HG02938 (cell line): ENCODE measurements around the gene FNBP1.

ENCODE experiments used
- ATAC-seq: cut with Tn5 transposase; IDR thresholded peaks from one replicate; pipeline ENCODE4 v1.9.1; 2021; ENCODE audit warnings: mild to moderate bottlenecking, moderate library complexity; ENCODE audit not compliant: unreplicated experiment

The FNBP1 gene

DNA sequence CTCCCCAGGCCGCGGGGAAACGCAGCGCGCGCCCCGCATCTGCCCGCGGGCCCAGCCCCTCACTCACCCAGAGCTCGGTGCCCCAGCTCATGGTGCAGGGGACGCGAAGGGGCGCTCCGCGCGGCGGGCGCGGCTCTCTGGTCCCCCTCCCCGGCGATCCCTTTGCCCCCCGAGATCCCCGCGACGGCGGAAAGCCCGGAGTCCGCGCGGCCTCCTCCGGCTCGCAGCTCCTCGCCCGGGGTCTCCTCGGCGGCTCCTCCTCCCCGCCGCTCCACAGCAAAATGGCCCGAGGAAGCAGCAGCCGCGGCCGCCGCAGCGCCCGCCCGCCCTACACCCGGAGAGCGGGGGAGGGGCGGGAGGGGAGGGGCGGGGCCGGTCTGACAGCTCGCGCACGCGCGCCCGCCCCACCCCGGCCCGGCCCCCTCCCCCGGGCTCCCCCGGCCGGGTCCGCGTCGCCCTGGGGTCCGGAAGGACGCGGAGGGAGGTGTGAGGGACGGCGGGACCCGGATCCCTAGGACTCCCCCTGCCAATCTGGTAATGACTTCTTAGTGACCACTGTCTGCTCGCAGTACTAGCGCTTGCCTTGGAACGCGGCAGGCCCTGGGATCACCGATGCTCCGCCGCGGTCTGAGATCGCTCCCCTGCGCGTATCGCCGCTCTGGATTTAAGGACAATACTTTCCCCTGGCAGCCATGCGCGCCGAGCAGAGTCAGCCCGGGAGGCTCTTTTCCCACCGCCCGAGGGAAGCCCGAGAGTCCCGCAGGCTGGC is at the start of gene FNBP1:
Gene FNBP1, minus strand, starts transcription at position 305 of the 769 bp plus-strand sequence. Its CDS starts 214 bp downstream, at position 91.
- no peak for ATAC-seq

- no peak for ATAC-seq
These were observed 47.9 kb upstream of the FNBP1 start for GRCh38 chr9:130090915-130091314.

DNA sequence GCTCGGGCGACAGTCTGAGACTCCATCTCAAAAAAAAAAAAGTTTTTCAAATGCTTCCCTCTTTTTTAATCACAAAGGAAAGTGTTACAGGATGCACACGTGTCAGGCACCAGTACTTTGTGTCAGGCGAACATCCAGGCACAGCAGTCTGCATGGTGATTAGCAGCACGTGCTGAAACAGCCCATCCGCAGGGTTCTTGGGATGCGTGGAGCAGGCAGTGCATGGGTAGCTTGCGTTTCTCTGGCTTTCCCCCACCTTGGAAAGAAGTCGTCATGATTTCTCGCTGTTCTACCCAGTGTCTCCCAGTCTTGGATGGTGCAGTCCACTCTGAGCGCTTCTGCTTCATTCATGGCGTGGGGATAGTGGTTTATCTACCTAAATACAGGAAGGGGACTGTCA is 46.2 kb upstream of the FNBP1 start:
- ATAC-seq: no peak

DNA sequence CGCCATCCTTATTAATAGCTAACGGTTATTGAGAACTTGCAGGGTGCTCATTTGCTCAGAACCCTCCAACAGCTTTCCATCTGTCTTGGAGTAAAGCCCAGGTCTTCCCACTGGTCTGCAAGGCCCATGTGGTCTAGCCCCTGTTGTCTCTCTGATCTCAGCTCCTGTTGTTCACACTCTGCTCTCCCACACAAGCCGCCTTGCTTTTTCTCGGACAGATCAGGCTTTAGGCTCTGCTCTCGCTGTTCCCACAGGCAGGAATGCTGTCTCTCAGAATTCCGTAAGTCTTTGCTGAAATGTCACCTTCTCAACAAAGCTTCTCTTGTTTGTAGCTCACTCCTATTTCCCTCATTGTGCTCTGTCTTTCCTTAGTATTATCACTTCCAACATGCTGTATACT is 45.1 kb upstream of the FNBP1 start:
- ATAC-seq: no peak

- ATAC-seq: no peak
These were observed 41.3 kb upstream of the FNBP1 start for GRCh38 chr9:130084337-130084736.

GRCh38 chr9:130078547-130078946 is 35.6 kb upstream of the FNBP1 start:
- no peak for ATAC-seq

DNA sequence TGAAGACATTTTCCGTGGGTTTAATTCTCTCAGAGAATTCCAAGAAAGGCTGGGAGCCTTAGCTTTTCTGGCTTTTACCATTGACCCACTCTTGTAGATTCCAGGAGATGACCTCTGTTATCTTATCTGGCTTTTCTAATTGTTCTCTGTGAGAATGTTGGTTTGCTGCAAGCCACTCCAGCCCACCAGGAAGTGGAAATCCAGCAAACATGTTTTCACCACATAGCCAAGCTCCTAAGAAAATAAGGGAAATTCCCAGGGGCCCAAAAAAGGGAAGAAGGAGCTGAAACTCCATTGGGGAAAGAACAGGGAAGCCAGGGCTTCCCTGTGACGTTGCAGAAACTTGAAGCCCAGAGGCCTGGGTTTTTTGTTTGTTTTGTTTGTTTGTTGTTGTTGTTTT is 30.4 kb upstream of the FNBP1 start:
- no peak for ATAC-seq

DNA sequence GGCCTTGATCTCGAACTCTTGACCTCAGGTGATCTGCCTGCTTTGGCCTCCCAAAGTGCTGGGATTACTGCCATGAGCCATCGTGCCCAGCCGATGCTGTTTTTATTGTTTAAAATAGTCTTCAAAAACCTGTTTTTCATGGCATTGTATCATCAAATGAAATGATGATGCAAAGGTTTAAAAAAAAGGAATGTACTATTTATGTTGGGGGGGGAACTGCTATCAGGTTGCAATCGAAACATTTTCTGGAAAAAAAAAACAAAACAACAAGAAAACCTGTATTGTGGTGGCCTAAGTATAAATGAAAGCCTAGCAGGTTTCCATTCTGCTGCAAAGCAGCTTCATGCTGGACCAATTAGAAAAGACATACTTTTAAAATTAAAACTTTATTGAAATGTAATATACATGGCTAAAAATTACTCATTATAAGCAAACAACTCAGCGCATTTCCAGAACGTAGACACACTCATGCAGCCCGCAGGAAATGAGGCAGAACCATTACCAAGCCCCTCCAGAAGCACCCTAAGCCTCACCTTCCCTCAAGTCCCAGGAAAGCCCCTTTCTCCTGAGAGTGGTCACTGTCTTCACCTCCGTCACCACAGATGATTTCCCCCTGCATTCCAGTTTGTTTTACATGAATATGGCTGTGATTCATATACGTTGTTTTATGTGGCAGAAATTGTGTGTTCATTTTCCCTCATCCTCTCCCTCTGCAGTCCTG is 29.7 kb upstream of the FNBP1 start:
- ATAC-seq: no peak

DNA sequence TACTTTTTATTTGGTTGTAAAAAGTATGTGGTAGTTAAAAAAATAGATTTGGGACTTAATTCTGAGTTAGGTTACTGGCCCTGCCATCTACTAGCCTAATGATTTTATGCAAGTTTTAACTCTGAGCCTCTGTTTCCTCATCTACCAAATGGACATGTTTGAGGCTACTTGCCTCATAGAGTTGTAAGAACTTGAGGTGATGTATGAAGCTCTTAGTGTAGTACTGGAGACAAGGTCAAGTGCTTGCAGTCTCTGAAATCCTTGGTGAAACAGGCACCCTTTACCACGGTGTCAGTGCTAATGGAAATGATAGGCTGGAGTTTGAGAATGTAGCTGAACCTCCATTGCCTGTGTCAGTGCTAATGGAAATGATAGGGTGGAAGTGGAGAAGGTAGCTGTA is 26.1 kb upstream of the FNBP1 start:
- no peak for ATAC-seq

- ATAC-seq: no peak
These were observed 21.6 kb upstream of the FNBP1 start for GRCh38 chr9:130064621-130065020.

GRCh38 chr9:130062750-130063149 is 19.8 kb upstream of the FNBP1 start:
- ATAC-seq: no peak

GRCh38 chr9:130060296-130060695 is 17.3 kb upstream of the FNBP1 start:
- no peak for ATAC-seq

DNA sequence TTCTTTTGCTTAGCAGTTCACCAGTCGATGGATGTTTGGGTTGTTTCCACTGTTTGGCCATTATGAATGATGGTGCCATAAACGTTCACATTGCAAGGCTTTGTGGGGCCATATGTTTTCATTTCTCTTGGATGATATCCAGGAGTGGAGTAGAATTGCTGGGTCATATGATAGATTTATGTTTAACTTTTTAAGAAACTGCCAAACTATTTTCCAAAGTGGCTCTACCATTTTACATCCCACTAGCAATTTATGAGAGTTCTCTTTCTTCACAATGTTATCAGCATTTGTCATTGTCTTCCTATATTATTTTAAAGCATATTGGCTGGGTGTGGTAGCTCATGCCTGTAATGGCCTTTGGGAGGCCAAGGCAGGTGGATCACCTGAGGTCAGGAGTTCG is 15.9 kb upstream of the FNBP1 start:
- no peak for ATAC-seq

DNA sequence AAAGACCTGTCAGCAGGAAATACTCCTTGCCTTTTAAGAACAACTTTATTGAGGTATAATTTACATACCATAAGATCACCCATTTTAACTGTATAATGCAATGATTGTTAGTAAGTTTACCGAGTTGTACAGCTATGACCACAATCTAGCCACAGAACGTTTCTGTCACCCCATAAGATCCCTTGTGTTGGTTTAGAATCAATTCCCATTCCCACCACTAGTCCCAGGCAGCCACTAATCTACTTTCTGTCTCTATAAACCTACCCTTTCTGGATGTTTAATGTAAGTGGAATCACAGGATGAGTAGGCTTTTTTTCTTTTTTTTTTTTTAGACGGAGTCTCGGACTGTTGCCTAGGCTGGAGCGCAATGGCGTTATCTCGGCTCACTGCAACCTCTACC is 15.2 kb upstream of the FNBP1 start:
- ATAC-seq: no peak

DNA sequence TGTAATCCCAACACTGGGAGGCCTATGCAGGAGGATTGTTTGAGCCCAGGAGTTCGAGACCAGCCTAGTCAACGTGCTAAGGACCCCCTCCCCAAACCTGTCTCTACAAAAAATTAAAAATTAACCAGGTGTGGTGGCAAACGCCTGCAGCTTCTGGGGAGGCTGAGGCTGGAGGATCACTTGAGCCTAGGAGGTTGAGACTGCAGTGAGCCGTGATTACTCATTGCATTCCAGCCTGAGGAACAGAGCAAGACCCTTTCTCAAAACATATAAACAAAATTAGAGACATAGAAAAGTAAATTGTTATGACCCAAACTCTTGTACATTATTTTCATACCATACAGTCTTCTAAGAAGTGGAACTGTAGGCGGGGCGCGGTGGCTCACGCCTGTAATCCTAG is 11.8 kb upstream of the FNBP1 start:
- no peak for ATAC-seq

GRCh38 chr9:130054325-130054786 is 11.4 kb upstream of the FNBP1 start:
- no peak for ATAC-seq

- ATAC-seq: peak; percentile 79
These were observed 10.7 kb upstream of the FNBP1 start, which contains the start of gene GPR107 for GRCh38 chr9:130053504-130054324. Gene GPR107 (plus strand): TSS chr9:130053906. CDS start chr9:130053933, 27 bp downstream.

- ATAC-seq: no peak
These were observed 10.1 kb upstream of the FNBP1 start for GRCh38 chr9:130053109-130053503.

GRCh38 chr9:130051855-130052254 is 8.9 kb upstream of the FNBP1 start:
- no peak for ATAC-seq

- no peak for ATAC-seq
These were observed 7.5 kb upstream of the FNBP1 start for GRCh38 chr9:130050462-130050861.
